Fibroblast of upper back skin (primary cell): Measurements from ENCODE around the gene SHFL.

Source experiments
- DNase-seq: peaks from one replicate; pipeline ENCODE4 v3.0.0-alpha.2; 2013

The SHFL gene

GRCh38 chr19:10088949-10089554 is 2.9 kb downstream of the SHFL start:
- no peak for DNase-seq

DNA sequence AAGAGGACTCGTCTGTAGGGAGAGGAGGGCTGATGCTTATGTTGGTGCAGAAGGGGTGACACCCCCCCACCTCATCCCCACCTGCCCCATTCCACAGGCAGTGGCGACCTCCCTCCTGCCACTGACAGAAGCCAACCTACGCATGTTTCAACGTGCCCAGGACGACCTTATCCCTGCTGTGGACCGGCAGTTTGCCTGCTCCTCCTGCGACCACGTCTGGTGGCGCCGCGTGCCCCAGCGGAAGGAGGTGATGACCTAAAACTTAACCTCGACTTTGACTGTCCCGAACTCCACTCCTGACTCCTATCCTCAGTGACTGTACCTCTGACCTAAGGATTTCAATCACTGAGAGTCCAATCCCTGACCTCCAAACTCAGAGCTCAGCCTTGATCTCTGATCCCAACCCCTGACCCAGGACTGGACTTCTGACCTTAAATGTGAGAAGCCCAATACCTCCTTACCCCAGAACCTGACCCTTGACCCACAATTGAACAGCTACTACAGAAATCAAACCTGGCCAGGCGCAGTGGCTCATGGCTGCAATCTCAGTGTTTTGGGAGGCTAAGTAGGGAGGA is 3.8 kb downstream of the SHFL start:
- DNase-seq, result no peak

DNA sequence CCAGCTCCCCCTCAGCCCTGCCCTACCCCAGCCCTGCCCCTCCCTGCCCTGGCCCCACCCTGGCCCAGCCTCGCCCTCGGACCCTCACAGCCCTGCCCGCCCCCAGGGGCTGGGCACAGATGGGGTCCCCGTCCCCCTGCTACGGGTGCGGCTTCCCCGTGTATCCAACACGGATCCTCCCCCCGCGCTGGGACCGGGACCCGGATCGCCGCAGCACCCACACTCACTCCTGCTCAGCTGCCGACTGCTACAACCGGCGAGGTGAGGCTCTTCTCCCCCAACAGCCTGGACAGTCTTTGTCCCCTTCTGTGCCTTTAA is 5.2 kb downstream of the SHFL start:
- no peak for DNase-seq

- DNase-seq, result no peak
These were observed 6.0 kb downstream of the SHFL start for GRCh38 chr19:10091895-10092641.

GRCh38 chr19:10092648-10093294 is 6.7 kb downstream of the SHFL start:
- DNase-seq, result no peak

DNA sequence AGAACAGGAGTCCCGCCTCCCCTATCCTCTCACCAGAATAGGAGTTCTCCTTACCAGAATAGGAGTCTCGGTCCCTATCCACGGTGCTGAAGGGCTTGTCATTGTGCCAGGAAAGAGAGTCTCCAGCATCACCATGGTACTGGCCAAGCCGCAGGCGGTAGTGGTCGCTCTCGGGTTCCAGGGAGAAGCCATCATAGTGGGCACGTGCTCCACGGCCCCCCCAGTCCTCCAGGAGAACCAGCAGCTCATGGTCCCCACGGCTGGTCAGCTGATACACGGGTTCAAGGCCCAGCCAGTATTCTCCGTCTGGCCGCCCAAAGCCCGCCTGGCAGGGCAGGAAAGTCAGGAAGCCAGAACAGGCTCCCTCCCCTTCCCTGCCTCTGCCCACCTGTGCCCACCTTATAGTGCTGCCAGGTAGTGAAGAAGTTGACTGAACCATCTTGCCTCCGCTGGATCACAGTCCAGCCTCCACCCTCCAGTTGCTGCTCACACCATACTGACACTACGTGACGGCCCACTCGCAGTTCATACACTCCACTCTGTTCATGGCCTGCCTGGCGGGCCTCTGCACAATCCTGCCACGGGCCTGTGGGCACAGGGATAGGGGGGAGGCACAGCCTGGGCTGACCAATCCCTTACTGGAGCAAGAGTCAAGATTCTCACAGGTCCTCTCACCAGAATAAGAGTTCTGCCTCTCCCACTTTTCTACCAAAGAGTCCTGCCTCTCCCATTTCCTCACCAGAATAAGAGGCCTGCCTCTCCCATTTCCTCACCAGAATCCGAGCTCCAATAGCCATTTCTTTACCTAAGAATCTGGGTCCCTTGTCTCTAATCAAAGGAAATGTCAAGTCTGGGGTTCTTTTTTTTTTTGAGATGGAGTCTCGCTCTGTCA is 7.4 kb downstream of the SHFL start:
- DNase-seq, result no peak

GRCh38 chr19:10095622-10095947 is 9.5 kb downstream of the SHFL start:
- DNase-seq, result no peak

DNA sequence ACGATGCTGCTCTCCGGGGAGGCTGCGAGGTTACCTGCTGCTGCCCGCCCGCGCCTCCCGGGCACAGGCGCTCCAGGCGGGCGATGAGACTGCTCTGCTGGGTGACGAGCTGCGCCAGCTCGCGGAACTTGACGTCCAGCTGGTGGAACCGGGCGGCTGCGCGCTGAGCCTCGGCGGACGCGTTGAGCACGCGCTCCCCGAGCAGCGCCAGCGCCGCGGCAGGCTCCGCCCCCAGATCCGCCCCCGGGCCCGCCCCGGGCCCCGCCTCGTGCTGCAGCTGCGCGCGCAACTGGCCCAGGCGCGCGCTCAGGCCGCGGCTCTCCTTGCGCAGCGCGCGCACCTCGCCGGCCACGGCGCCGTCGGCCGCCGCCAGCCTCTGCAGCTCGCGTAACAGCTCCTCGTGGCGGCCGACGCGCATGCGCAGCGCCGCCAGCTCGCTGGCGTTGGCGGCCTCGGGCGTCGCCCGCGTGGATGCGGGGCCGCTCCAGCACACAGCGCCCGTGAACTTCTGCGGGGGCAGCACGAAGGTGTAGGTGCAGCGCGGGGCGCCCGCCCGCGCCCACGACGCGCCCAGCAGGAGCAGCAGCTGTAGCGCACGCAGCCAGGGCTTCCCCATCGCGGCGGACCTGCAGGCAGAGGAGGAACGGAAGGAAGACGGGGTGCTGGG is 10.0 kb downstream of the SHFL start:
- DNase-seq, result peak; percentile 88

DNA sequence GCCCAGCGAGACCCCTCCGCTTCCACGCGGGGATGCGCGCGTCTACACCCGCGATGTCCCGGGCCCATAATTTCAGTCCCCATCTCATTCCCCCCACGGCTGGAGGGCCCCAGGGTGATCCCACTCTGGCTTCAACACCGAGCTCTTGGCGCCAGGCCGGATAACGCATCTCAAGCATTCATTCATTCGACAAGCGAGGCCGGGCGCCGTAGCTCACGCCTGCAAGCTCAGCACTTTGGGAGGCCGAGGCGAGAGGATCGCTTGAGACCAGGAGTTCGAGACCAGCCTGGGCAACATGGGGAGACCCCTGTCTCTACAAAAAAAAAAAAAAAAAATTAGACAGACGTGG is 10.5 kb downstream of the SHFL start:
- no peak for DNase-seq

- DNase-seq, result no peak
These were observed 14.2 kb downstream of the SHFL start for GRCh38 chr19:10100163-10100785.

DNA sequence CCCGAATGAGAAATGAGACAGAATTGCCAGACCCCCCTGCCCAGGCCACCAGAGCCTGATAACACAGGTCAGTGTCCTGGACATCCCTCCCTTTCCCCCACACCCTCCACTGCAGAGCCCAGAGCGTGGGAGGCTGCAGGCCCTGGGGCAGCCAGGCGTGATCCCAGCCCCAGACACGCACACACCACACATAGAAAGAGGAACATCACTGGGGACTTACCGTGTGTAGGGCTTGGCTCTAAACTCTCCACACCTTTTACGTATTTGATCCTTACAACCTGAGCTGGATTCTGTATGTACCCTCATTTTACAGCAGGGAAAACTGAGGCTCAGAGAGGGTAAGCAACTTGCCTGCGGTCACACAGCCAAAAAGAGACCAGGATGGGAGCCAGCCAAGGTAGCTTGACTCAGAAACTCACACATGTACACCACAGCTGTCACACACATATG is 16.7 kb downstream of the SHFL start:
- DNase-seq, result no peak

GRCh38 chr19:10104130-10104513 is 18.0 kb downstream of the SHFL start:
- no peak for DNase-seq

DNA sequence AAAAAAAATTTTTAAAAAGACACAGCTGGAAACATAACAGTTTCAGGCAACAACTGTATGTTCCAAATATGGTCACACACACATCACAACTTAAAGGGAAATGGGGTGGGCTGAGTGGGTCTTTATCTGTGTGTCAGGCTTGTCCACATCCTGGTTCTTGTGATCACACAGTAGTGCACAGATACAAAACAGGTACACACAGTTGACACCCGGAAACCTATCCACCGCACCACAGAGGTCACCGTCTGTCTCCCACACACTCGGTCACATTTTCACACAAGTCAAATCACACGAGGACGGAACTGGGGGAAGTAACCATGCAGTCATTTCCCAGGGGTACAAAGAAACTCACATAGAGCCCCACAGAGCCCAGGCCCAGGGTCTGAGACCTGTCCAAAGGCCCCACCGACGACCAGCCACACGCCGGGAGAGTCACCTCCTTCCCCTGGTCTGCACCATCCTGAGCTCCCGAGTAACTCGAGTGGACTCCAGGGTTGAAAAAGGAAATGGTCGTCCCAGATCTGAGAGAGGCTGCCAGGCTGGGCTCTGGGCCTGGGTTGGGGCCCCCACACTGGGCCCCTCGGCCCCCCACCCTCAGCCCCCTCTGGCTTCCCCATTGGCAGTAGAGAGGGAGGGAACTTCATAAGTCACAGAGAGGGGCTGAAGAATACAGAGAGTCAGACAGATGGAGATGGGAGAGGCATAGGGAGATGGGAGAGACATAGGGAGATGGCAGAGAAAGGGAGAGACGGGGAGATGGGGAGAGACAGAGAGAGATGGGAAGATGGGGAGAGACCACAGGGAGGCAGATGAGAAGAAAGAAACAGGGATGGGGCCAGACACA is 18.8 kb downstream of the SHFL start:
- no peak for DNase-seq

DNA sequence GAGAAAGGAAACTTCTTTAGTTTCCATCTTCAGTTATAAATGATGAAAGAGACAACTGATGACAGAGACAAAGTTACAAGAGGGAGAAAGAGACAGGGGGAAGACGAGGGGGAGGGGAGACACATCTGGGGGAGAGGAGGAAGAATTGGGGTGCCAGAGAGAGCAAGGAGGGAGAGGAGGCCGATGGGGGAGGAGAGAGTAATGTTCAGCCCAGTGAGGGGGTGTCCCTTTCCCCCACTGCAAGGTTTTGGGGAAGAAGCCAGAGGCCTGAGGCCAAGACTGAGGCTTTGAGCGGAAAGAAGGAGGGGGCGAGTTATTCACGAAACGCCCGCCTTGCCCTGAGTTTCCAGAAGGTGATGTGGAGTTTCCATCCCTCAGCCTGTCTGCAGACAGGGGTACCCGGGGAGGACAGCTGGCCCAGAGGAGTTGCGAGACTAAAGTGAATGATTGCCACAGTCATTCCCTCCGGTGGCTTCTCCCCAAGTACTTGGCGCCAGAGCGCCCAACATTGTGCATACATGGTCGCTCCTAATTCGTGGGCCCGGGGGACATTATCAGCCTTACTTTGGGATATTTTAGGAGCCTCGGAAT is 19.5 kb downstream of the SHFL start:
- no peak for DNase-seq

- peak; percentile 99 for DNase-seq
These were observed 20.2 kb downstream of the SHFL start, which contains the start of gene PPAN for GRCh38 chr19:10106100-10106936. Gene PPAN, plus strand, starts transcription at chr19:10106362. Its CDS starts 33 bp downstream, at chr19:10106395.

DNA sequence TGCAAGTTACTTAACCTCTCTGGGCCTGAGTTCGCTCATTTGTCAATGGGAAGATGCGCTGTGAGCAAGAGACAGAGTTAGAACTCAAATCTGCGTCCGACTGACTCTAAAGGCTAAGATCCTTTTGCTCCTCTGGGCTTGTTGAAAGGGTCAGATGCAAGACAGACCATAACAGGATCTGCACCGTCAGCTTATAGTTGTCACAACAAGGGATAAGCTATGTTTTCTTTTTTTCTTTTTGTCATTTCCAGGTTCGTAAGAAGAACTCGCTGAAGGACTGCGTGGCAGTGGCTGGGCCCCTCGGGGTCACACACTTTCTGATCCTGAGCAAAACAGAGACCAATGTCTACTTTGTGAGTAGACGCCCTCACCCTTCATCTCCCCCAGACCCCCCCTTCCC is 21.1 kb downstream of the SHFL start:
- no peak for DNase-seq

- DNase-seq, result no peak
These were observed 21.8 kb downstream of the SHFL start for GRCh38 chr19:10107817-10108367.

DNA sequence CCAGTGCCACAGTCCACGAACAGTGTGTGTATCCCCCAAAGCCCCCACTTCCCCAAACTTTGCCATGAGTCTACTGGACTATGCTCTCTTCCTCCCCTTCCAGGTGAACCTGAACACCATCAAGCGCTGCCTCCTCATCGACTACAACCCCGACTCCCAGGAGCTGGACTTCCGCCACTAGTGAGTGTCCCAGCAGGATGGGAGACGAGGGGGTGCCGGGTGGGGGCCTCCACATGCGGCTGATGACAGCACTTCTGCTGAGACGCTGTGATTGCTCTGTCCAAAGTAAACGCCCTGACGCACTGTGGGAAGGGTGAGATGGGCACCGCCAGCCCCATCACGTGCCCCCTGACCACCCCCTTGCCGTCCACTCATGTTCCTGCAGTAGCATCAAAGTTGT is 23.4 kb downstream of the SHFL start:
- no peak for DNase-seq
